ENCODE results near the gene SLC35B4. TPM values are rescaled to one million over a fixed set of nuclear protein-coding genes. Genes with fewer than 3 reads are reported as not detected.

Gene SLC35B4
- total RNA-seq, 1 experiment from 2014 or later: 18.6 TPM

DNA sequence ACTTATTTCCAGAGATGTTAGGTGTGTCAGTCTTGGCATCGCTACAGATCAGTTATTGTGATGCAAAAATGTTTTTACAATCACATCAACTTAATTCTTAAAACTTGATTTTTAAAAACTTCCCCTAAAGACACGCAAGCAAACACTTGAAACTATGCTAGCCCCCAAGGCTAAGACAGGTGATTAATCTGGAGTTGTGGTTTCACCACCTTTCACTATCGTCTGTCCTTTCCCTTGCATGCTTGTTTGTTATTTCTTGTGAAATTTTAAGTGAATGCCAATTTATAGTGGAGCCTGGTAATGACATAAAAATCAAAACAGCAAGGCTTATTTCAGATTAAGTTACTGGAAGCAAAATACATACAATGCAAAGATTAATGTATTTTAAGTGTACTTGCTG, 70.4 kb downstream of the SLC35B4 start:
- TF ChIP-seq, protein P1, sequence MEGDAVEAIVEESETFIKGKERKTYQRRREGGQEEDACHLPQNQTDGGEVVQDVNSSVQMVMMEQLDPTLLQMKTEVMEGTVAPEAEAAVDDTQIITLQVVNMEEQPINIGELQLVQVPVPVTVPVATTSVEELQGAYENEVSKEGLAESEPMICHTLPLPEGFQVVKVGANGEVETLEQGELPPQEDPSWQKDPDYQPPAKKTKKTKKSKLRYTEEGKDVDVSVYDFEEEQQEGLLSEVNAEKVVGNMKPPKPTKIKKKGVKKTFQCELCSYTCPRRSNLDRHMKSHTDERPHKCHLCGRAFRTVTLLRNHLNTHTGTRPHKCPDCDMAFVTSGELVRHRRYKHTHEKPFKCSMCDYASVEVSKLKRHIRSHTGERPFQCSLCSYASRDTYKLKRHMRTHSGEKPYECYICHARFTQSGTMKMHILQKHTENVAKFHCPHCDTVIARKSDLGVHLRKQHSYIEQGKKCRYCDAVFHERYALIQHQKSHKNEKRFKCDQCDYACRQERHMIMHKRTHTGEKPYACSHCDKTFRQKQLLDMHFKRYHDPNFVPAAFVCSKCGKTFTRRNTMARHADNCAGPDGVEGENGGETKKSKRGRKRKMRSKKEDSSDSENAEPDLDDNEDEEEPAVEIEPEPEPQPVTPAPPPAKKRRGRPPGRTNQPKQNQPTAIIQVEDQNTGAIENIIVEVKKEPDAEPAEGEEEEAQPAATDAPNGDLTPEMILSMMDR (IDR thresholded peaks at IDR 0.05; ENCODE audit: unreplicated experiment): no peak
- no peak overlapping the region for H3K4me3 Mint-ChIP-seq (ENCODE audit: unreplicated experiment)
- peak; percentile 14 for DNase-seq (ENCODE audit: unreplicated experiment)
- no peak overlapping the region for H3K27ac Mint-ChIP-seq (ENCODE audit: low read depth, unreplicated experiment)
- no TSS peak for BruUV-seq (replicated peaks)
- CTCF ChIA-PET: no interaction called here
- peaks cover 14% of the 10 kb centered on the region for H3K27me3 Mint-ChIP-seq (ENCODE audit: insufficient read depth, unreplicated experiment)
- H3K4me1 Mint-ChIP-seq (ENCODE audit: insufficient read depth, unreplicated experiment): no peaks in the 10 kb centered on the region
- intact Hi-C loops (cut with micrococcal nuclease): no loop called here
- H3K36me3 Mint-ChIP-seq (ENCODE audit: insufficient read depth, unreplicated experiment): no peaks in the 10 kb centered on the region
- H3K9me3 Mint-ChIP-seq (ENCODE audit: unreplicated experiment): no peaks in the 10 kb centered on the region
- POLR2A ChIA-PET: no interaction called here

- no peaks in the 10 kb centered on the region for H3K36me3 Mint-ChIP-seq (ENCODE audit: insufficient read depth, unreplicated experiment)
- intact Hi-C loops (cut with micrococcal nuclease): no loop called here
- H3K4me3 Mint-ChIP-seq (ENCODE audit: unreplicated experiment): no peak overlapping the region
- H3K27ac Mint-ChIP-seq (ENCODE audit: low read depth, unreplicated experiment): no peak overlapping the region
- no peak for DNase-seq (ENCODE audit: unreplicated experiment)
- ChIA-PET CTCF (interaction anchor here (0.5 to 0.7 kb wide), 5 partner anchors 14 to 98 kb away, joined by 3 to 4 read pairs (median 3); no protein-coding TSS in a partner anchor), POLR2A (no interaction called here)
- TF ChIP-seq, protein P1 (IDR thresholded peaks at IDR 0.05; ENCODE audit: unreplicated experiment): no peak
- peaks cover 7% of the 10 kb centered on the region for H3K9me3 Mint-ChIP-seq (ENCODE audit: unreplicated experiment)
- no peaks in the 10 kb centered on the region for H3K4me1 Mint-ChIP-seq (ENCODE audit: insufficient read depth, unreplicated experiment)
- H3K27me3 Mint-ChIP-seq (ENCODE audit: insufficient read depth, unreplicated experiment): peaks cover 23% of the 10 kb centered on the region
- no TSS peak for BruUV-seq (replicated peaks)
Measured at GRCh38 chr7:134245253-134245652, 71.5 kb downstream of the SLC35B4 start.

Other genes with a start within 250 kb of the SLC35B4 start
- 0.19 and 0.29 TPM in 2 replicates for gene LRGUK, start 189.6 kb downstream of the SLC35B4 start, total RNA-seq (2022)
- gene AKR1B1, start 142.2 kb upstream of the SLC35B4 start, total RNA-seq (2022): 115 and 128 TPM in 2 replicates
- 0.42 and 0.49 TPM in 2 replicates for gene AKR1B10, start 210.6 kb upstream of the SLC35B4 start, total RNA-seq (2022)
- gene AKR1B15, start 232.2 kb upstream of the SLC35B4 start, total RNA-seq (2022): not detected in 2 replicates

All from MCF 10A (cell line).